NCI-H1694 (cell line): ENCODE results near the gene GDF2.

Source experiments
- DNase-seq: peaks from one replicate; lab custom pipeline; 2025; lab: John Stamatoyannopoulos, UW

The GDF2 gene

DNA sequence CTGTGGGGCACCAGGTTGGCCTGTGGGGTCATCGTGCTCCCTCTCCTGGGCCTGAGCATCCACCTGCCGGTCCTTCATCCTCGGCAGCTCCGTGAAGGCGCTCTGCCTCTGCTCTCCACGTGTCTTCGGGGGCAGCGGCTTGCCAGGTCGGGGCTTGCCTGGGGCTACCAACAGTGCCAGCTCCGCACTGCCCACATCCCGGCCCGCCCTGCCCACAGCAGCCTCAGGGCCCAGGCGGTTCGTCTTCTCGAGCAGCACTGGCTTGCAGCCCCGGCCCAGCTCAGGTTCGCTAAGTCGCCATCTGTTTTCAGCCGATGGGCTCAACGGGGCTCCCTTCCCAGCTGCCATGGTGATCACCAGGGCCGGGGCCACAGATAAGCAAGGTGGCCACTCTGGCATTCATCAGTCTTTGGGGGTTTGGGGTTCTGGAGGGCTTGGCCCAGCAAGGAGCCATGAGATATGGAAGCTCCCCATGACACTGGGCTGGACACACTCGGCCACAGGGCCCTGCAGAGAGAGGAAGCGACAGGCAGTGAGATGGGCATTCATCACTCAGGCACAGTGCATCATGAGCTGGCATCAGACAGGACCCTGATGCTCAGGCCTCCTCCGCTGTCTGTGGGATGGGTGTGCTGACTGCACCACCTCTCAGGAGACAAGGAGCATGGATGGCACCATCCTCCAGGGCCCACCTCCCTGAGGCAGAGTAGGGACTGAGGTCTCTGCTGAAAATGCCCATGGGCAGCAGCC lies 46.4 kb downstream of the GDF2 start:
- no peak for DNase-seq

DNA sequence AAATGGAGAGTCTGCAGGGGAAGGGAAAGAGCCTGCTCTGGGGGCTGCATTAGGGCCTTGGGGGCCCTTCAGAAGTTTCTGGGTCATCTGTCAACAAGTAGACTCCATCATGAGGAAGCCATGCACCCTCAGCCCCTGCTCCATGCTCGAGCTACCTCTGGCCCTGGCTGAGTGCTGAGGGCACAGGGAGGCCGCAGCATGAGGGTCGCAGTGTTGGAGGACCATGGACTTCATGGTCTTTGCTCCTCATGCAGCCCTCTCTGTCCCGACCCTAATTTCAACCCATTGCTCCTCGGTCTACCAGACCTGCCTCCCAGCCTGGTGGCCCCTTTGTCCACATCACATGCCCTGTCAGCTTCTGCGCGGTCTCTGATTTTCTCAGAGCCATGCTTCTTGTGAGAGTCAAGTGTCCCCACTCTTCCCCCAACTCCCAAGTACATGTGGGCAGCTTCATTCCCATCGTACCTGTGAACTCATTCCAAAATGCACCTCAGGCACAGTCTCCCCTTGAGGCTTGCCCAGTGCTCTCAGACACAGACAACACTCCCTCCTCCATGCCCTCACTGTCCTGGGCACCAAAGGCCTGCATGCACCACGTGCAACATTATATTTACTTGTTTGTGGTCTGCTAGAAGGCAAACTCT lies 47.1 kb downstream of the GDF2 start:
- no peak for DNase-seq

DNA sequence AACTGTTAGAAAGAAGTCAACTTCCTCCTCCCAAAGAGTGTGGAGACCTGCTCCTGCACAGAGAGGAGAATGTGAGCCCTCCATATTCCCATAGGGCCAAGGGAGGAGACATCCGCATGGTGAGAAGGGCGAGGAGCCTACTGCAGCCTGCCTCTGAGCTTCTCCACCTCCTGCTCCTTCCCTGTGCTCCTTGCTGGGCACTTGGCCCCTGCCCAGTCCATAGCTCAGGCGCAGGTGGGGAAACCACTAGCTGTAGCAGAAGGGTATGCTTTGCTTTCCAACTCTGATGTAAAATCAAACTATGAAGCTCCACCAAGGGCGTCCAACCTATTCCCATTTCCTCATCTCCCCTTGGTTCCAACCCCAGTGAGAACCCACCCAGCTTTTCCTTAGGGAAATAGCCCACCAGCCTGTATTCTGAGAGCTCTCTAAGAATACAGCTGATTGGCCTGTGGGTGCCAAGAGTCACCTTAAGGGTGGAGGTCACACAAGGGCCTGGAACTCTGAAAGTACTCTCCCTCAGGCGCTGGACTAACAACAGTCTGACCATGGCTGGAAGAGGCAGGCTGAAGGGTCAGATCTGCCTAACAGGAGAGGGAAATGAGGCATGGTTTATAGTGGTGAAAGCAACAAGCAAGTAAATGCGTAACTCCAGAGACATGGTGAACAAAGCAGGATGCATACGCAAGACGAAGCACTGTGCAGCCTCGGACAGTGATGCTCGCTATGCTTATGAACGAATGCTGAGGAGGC lies 47.9 kb downstream of the GDF2 start:
- no peak for DNase-seq

DNA sequence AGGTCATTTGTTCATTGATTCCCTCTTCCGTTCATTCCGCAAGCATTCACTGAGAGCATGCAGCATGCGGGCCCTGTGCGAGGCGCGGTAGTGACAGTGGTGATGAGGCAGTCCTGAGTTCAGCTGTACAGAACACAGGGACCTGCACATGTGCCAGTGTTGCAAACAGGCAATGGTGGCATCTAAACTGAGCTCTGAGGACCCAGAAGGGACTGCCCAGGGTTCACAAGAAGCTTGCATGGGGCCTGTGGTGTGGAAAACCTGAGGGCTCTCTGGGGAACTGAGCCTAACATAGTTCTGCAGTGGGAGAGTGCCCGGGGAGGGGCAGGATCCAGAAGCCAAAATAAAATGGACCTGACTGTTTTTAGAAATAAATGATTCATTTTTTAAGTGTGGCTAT lies 48.6 kb downstream of the GDF2 start:
- DNase-seq = no peak

DNA sequence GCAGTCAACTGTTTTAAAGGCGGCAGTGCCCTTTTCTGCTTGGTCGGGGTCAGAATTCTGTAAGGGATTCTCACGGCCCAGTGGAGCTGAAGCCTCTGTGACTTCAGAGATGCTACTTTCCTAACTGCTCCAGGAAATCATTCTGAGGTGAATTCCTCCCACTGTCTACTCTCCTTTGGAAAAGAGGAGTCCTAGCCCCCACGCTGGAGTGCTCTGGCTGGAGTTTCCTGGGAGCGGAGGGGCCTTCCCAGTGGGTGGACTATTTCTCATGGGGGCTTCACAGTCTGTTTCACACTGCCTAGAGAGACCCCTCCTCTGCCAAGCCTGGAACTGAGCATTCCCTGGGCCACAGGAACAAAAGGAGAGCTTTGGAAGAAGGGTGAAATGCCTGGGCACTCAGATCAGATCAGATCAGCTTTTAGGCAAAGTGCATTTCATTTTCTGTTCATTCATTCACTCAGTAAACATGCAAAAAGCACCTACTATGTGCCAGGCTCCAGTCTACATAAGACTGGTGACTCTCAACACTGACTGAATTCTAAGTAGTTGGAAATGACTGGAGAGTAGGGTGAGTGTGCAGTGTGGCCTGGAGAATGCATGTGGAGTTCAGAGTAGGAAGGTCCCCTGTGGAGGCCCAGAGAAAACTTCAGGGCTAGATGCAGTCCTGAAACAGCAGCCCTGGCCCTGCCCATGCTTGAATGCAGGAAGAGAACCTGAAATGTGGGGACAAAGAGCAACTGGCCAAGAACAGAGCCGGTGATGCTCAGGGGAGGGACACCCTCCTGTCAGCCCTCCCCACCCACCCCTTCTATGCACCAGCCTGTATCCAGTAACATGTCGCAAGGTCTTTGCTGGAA lies 49.6 kb downstream of the GDF2 start:
- DNase-seq = no peak

DNA sequence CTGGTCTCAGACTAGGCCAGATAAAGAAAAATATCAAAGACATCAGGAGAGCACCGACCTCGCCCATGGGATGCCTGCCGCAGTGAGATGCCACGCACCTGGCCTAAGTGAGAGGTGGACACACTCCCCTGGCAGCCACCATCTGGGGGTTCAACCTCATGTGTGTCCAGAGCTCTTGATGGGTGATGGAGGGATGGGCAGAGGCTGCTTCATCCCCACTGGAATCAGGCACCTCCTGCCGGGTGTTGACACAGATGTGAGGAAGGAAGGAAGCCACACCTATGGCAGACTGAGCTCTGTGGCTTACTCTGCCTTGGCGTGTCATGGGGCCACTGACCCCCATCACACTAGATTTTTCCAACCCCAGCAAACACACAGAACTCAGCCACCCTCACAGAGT lies 50.5 kb downstream of the GDF2 start:
- DNase-seq = no peak

DNA sequence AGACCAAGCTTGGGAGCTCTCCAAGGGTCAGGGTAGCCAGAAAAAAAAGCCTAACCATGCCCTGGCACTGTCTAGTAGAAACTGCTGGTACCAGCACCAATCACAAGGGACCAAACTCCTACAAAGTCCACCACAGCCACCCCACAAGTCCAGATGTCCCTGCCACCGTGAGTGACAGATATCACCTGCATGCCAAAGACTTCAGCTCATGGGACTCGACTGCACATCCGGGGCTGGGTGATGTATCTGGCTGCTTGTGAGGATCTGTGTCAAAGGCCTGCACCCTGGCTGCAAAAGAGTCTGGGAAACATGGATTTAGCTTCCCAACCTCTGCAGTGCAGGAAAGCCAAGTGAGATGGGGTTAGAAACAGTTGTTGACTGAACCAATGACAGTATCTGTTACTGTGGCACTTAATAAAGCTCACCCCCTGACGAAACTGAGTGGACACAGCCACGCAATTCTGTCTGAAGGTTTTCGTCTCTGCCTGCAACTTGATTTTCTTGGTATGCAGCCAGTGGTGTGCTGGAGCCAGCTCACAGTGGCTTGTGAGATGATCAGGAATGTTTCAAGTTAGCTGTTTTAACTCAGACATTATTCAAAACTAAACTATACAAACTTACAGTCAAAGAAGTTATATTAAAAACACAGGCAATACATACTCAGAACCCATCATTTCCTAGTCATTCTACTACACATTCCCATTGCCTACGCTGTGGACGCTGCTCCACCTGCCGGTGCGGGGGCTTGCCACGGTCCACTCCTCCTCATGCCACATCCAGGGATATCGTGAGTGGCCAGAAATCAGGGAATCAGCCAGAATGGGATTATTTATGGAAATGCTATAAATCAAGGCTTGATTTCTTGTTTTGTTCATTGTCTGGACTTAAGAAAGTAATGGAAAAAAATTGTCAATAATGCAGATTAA lies 52.6 kb downstream of the GDF2 start:
- no peak for DNase-seq

DNA sequence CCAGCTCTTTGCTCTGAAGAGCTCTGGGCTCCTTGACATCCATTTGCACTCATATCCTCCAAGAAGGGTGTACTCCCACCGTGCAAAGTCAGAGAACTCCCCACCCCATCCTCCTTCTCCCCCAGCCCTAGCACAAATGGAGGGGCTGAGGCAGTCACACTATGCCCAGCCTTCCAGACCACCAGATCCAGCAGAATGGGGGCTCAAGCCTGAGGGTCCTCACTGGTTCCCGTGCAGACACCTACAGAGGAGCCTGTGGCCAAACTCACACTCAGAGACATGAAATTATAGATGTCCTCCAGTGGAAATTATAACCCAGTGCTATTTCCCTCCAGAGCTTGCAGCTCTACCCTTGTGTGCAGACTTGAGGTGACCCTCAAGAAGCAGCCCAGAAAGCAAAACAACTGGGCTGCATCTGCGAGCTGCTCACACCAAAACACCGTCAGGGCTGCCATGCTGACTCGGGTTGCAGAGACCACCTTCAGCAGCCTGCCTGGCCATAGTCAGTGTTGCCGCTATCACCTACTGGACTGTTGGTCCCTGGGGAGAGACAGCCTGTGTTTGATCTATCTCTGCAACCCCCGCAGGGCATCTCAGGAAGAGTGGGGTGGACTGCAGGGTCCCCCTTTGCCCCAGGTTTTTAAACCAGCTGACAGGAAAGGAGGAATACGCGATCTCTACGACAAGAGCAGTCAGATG lies 54.4 kb downstream of the GDF2 start:
- DNase-seq = no peak
